Measurements from ENCODE around the gene ADD2.

ADD2 gene

GRCh38 chr2:70729647-70730046 is 38.4 kb downstream of the ADD2 start:
- in situ Hi-C loops (cut with MboI; ENCODE audit: low pct_unique_long_range_greater_than_20kb, low sequenced_read_pairs, unreplicated experiment) = no loop called here
- no peak for TF ChIP-seq CTCF (IDR thresholded peaks at IDR 0.05; ENCODE audit: extremely low read depth, insufficient read depth, missing control alignments)
- no peak for DNase-seq (ENCODE audit: low spot score)

DNA sequence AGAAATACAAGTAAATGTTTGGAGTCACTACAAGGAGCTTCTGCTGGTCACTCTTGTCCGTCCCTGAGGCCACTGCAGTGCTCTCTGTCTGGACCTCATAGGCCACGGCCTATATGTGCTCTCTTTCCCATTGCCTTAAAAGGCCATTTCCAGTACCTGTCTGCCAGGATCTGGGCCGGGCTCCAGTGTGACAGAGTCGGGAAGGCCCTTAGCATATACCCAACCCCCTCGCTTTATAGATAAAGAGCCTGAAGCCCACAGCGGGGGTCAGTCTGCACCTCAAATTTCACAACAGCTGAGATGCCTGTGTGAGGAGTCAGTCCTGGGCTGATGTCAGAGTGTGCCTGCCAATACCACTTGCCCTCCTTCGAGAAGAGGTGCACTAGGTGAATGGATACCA is 39.9 kb downstream of the ADD2 start:
- in situ Hi-C loops (cut with MboI; ENCODE audit: low pct_unique_long_range_greater_than_20kb, low sequenced_read_pairs, unreplicated experiment) = no loop called here
- TF ChIP-seq CTCF (IDR thresholded peaks at IDR 0.05; ENCODE audit: extremely low read depth, insufficient read depth, missing control alignments) = no peak
- no peak for DNase-seq (ENCODE audit: low spot score)

DNA sequence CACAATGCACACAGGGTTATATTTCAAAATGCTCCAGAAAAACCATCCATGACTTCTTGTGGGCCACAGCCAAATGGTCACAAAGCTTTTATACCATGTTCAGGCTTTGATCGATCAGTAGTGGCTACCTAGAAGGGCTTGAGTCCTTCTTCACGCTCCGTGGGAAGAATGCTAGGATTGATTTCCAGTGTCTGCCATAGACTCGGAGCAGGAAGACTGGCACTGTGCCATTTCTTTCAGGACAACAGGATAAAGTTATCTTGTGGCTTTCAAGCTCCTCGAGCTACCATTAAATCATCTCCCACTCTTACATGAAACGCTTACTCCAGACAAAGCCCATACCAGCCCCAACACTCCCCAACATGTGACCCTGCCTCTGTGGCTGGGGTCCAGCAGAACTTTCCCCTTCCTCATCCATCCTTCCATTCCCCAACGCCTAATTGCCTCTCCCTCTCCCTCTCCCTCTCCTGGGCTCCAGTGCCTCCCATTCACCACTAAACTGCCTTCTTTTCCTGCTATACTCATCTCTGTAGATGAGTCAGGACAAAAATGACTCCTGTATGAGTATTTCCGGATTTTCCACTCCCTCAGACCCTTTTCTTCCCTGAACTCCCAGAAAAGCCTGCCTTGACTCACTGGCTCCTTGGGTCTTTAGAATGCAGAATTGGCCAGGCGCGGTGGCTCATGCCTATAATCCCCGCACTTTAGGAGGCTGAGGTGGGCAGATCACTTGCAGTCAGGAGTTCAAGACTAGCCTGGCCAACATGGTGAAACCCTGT is 40.9 kb downstream of the ADD2 start:
- in situ Hi-C loops (cut with MboI; ENCODE audit: low pct_unique_long_range_greater_than_20kb, low sequenced_read_pairs, unreplicated experiment) = no loop called here
- DNase-seq (ENCODE audit: low spot score) = no peak
- no peak for TF ChIP-seq CTCF (IDR thresholded peaks at IDR 0.05; ENCODE audit: extremely low read depth, insufficient read depth, missing control alignments)

- no peak for DNase-seq (ENCODE audit: low spot score)
- TF ChIP-seq CTCF (IDR thresholded peaks at IDR 0.05; ENCODE audit: extremely low read depth, insufficient read depth, missing control alignments) = no peak
- in situ Hi-C loops (cut with MboI; ENCODE audit: low pct_unique_long_range_greater_than_20kb, low sequenced_read_pairs, unreplicated experiment) = no loop called here
These were observed 42.5 kb downstream of the ADD2 start for GRCh38 chr2:70725505-70725904.

DNA sequence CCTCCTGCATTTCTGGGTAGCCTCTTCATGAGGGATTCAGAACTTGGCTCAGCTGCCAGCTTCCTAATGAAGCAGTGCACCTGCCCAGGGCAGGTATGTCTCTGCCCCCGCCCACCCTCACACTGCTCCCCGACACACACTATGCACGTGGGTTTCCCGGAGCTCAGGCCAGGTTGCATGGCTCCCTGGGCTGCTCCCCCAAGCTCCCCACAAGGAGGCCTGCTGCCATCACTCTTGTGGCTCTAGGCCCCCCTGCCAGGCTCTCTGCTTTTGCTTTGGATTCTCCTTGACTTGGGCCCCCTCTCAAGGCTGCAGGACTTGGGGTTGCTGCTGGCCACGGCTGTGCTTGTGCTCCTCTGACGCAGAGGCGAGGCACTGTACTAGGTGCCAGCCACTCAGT is 43.6 kb downstream of the ADD2 start:
- TF ChIP-seq CTCF (IDR thresholded peaks at IDR 0.05; ENCODE audit: extremely low read depth, insufficient read depth, missing control alignments) = no peak
- in situ Hi-C loops (cut with MboI; ENCODE audit: low pct_unique_long_range_greater_than_20kb, low sequenced_read_pairs, unreplicated experiment) = loop anchor here (25.0 kb wide), 1 partner anchor 112 kb away; no protein-coding TSS in a partner anchor
- DNase-seq (ENCODE audit: low spot score) = no peak

GRCh38 chr2:70723286-70723885 is 44.6 kb downstream of the ADD2 start:
- in situ Hi-C loops (cut with MboI; ENCODE audit: low pct_unique_long_range_greater_than_20kb, low sequenced_read_pairs, unreplicated experiment) = loop anchor here (25.0 kb wide), 1 partner anchor 111 kb away; no protein-coding TSS in a partner anchor
- no peak for TF ChIP-seq CTCF (IDR thresholded peaks at IDR 0.05; ENCODE audit: extremely low read depth, insufficient read depth, missing control alignments)
- DNase-seq (ENCODE audit: low spot score) = no peak
